ENCODE results near the gene PAX6.

Gene PAX6

DNA sequence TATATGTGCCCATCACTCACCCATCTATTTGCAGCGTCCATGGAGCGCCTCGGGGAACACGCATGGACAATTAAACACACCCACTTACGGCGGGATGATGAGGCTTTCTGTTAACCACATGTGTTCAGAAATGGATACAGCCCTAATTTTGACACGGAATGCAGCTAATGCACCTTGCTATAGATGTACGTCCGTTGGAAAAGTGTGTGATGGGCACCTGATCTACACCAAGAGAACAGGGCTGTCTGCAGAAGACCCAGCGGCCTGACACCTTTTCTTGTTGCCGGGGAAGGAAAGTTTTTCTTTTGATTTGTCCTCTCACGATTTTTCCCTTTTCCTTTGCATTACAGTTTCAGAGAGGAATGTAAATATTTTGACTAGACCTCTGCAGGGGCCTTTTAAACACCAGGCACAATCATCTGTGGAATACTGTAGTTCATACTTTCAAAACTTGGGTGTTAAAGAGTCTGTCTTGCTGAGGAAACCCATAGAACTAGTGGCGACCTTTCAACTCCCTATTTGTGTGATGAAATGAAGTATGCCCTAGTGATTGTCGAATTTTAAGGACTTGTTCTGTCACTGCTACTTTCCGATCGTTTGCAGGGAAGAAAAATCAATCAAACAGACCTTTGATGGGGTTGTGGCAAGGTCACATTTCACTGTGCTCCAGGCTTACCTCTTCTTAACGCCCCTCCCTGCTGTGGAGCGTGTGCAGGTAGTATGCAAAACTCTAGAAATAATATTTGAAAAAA lies 16.5 kb upstream of the PAX6 start:
- Mint-ChIP-seq H3K27ac (no peak overlapping the region), H3K36me3 (ENCODE audit: low read depth) (no peaks in the 10 kb centered on the region), H3K27me3 (ENCODE audit: low read depth) (no peaks in the 10 kb centered on the region), H3K9me3 (no peaks in the 10 kb centered on the region), H3K4me3 (no peak overlapping the region), H3K4me1 (no peaks in the 10 kb centered on the region)
- TF ChIP-seq, protein P1, sequence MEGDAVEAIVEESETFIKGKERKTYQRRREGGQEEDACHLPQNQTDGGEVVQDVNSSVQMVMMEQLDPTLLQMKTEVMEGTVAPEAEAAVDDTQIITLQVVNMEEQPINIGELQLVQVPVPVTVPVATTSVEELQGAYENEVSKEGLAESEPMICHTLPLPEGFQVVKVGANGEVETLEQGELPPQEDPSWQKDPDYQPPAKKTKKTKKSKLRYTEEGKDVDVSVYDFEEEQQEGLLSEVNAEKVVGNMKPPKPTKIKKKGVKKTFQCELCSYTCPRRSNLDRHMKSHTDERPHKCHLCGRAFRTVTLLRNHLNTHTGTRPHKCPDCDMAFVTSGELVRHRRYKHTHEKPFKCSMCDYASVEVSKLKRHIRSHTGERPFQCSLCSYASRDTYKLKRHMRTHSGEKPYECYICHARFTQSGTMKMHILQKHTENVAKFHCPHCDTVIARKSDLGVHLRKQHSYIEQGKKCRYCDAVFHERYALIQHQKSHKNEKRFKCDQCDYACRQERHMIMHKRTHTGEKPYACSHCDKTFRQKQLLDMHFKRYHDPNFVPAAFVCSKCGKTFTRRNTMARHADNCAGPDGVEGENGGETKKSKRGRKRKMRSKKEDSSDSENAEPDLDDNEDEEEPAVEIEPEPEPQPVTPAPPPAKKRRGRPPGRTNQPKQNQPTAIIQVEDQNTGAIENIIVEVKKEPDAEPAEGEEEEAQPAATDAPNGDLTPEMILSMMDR (IDR thresholded peaks at IDR 0.05; ENCODE audit: unreplicated experiment in 3 of 3), result no peak

- Mint-ChIP-seq H3K36me3 (ENCODE audit: low read depth) (no peaks in the 10 kb centered on the region), H3K9me3 (no peaks in the 10 kb centered on the region), H3K4me1 (no peaks in the 10 kb centered on the region), H3K27ac (no peak overlapping the region), H3K4me3 (no peak overlapping the region), H3K27me3 (ENCODE audit: low read depth) (no peaks in the 10 kb centered on the region)
- TF ChIP-seq, protein P1 (IDR thresholded peaks at IDR 0.05; ENCODE audit: unreplicated experiment in 3 of 3), result no peak
Observed at GRCh38 chr11:31826536-31827438, 15.7 kb upstream of the PAX6 start.

- Mint-ChIP-seq H3K36me3 (ENCODE audit: low read depth) (no peaks in the 10 kb centered on the region), H3K27ac (no peak overlapping the region), H3K9me3 (no peaks in the 10 kb centered on the region), H3K4me1 (no peaks in the 10 kb centered on the region), H3K27me3 (ENCODE audit: low read depth) (no peaks in the 10 kb centered on the region), H3K4me3 (no peak overlapping the region)
- TF ChIP-seq, protein P1 (IDR thresholded peaks at IDR 0.05; ENCODE audit: unreplicated experiment in 3 of 3), result no peak
Observed at GRCh38 chr11:31825838-31826484, 14.8 kb upstream of the PAX6 start.

- H3K9me3 Mint-ChIP-seq, result no peaks in the 10 kb centered on the region
- no peaks in the 10 kb centered on the region for H3K4me1 Mint-ChIP-seq
- TF ChIP-seq, protein P1 (IDR thresholded peaks at IDR 0.05; ENCODE audit: unreplicated experiment in 3 of 3), result no peak
- no peak overlapping the region for H3K4me3 Mint-ChIP-seq
- H3K27me3 Mint-ChIP-seq (ENCODE audit: low read depth), result no peaks in the 10 kb centered on the region
- no peak overlapping the region for H3K27ac Mint-ChIP-seq
- no peaks in the 10 kb centered on the region for H3K36me3 Mint-ChIP-seq (ENCODE audit: low read depth)
Observed at GRCh38 chr11:31824879-31825837, 14.0 kb upstream of the PAX6 start.

DNA sequence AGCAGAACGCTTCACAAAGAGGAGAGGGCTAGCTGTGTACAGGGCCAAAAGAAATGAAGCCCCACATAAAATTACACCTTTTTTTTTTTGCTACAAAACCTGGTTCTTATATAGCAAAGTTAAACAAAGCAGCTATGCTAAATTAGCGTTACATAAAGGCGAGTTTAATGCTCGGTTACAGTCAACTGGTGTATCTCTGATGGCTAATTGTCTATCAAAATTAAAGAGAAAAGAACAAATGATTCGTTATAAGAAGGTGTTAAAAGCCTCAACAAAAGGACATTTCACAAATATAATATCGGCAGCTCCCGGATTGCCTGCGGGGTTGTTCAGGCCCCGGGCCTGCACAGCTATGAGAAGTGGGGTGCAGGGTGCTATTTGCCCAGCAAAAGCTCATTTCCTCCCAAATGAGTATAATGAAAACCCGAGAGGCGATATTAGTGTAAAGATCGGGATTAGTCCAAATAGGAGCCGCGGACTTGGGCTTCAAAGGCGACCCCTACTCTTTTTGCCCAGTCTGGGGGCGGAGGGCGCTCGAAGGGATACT lies 13.3 kb upstream of the PAX6 start:
- H3K9me3 Mint-ChIP-seq, result no peaks in the 10 kb centered on the region
- no peak overlapping the region for H3K27ac Mint-ChIP-seq
- H3K4me1 Mint-ChIP-seq, result no peaks in the 10 kb centered on the region
- TF ChIP-seq, protein P1 (IDR thresholded peaks at IDR 0.05; ENCODE audit: unreplicated experiment in 3 of 3), result no peak
- no peaks in the 10 kb centered on the region for H3K27me3 Mint-ChIP-seq (ENCODE audit: low read depth)
- no peaks in the 10 kb centered on the region for H3K36me3 Mint-ChIP-seq (ENCODE audit: low read depth)
- H3K4me3 Mint-ChIP-seq, result no peak overlapping the region

All from nephron (organoid).